GM21528 (cell line): ENCODE data around the gene SDK1.
"Not testable (repeated sequence)": the region's sequence is repeated elsewhere in the genome, so short reads cannot be mapped to it uniquely, and the experiment has no call there.

ENCODE experiments used
- ATAC-seq: cut with Tn5 transposase; IDR thresholded peaks from one replicate; pipeline ENCODE4 v1.9.1; 2021; ENCODE audit warnings: mild to moderate bottlenecking, moderate library complexity; ENCODE audit not compliant: unreplicated experiment, low FRiP score

Gene SDK1

GRCh38 chr7:3931843-3932242 is 630.8 kb downstream of the SDK1 start:
- no peak for ATAC-seq

GRCh38 chr7:3937146-3937545 is 636.1 kb downstream of the SDK1 start:
- no peak for ATAC-seq

- ATAC-seq: no peak
Observed at GRCh38 chr7:3937605-3938004, 636.6 kb downstream of the SDK1 start.

- ATAC-seq: not testable (repeated sequence)
Observed at GRCh38 chr7:3941706-3942105, 640.7 kb downstream of the SDK1 start.

GRCh38 chr7:3942276-3942675 is 641.2 kb downstream of the SDK1 start:
- no peak for ATAC-seq

GRCh38 chr7:3942816-3943745 is 642.0 kb downstream of the SDK1 start:
- ATAC-seq: no peak

- ATAC-seq: no peak
Observed at GRCh38 chr7:3943779-3944520, 642.9 kb downstream of the SDK1 start.

- ATAC-seq: no peak
Observed at GRCh38 chr7:3949242-3949640, 648.2 kb downstream of the SDK1 start.

GRCh38 chr7:3950249-3950648 is 649.2 kb downstream of the SDK1 start:
- ATAC-seq: peak; percentile 71

- no peak for ATAC-seq
Observed at GRCh38 chr7:3951316-3952055, 650.4 kb downstream of the SDK1 start.

- no peak for ATAC-seq
Observed at GRCh38 chr7:3953133-3953532, 652.1 kb downstream of the SDK1 start.

GRCh38 chr7:3953946-3954345 is 652.9 kb downstream of the SDK1 start:
- ATAC-seq: no peak

- ATAC-seq: no peak
Observed at GRCh38 chr7:3955026-3955425, 654.0 kb downstream of the SDK1 start.

- ATAC-seq: peak; percentile 62
Observed at GRCh38 chr7:3955751-3956696, 655.0 kb downstream of the SDK1 start.

- ATAC-seq: peak; percentile 54
Observed at GRCh38 chr7:3956949-3957348, 655.9 kb downstream of the SDK1 start.

GRCh38 chr7:3957472-3958108 is 656.5 kb downstream of the SDK1 start:
- ATAC-seq: peak; percentile 61

- no peak for ATAC-seq
Observed at GRCh38 chr7:3958109-3958483, 657.0 kb downstream of the SDK1 start.

- ATAC-seq: no peak
Observed at GRCh38 chr7:3959364-3959763, 658.3 kb downstream of the SDK1 start.

GRCh38 chr7:3960050-3960763 is 659.2 kb downstream of the SDK1 start:
- no peak for ATAC-seq
